Ishikawa (cell line): Measurements from ENCODE around the gene CDC45.

Experiments
- EGR1 ChIP-seq: IDR thresholded peaks from 2 replicates; pipeline ENCODE4 v1.6.1; 2012
- TF ChIP-seq, protein P1 (sequence below): IDR thresholded peaks from 2 replicates; pipeline ENCODE4 v1.6.1; 2012; ENCODE audit warnings: low read depth, mild to moderate bottlenecking

DNA sequence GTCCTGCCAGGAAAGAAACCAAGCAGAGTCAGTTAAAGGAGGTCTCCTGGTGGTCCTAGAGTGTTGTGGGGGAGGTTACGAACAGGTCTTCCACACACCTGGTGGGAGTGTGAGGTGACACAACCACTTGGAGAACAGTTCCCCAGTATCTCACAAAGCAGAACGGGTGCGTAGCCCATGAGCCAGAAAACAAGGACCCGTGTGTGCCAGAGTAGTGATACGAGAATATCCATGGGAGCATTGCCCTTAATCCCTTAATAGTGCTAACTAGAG is 66.2 kb downstream of the CDC45 start:
- TF ChIP-seq, protein P1, sequence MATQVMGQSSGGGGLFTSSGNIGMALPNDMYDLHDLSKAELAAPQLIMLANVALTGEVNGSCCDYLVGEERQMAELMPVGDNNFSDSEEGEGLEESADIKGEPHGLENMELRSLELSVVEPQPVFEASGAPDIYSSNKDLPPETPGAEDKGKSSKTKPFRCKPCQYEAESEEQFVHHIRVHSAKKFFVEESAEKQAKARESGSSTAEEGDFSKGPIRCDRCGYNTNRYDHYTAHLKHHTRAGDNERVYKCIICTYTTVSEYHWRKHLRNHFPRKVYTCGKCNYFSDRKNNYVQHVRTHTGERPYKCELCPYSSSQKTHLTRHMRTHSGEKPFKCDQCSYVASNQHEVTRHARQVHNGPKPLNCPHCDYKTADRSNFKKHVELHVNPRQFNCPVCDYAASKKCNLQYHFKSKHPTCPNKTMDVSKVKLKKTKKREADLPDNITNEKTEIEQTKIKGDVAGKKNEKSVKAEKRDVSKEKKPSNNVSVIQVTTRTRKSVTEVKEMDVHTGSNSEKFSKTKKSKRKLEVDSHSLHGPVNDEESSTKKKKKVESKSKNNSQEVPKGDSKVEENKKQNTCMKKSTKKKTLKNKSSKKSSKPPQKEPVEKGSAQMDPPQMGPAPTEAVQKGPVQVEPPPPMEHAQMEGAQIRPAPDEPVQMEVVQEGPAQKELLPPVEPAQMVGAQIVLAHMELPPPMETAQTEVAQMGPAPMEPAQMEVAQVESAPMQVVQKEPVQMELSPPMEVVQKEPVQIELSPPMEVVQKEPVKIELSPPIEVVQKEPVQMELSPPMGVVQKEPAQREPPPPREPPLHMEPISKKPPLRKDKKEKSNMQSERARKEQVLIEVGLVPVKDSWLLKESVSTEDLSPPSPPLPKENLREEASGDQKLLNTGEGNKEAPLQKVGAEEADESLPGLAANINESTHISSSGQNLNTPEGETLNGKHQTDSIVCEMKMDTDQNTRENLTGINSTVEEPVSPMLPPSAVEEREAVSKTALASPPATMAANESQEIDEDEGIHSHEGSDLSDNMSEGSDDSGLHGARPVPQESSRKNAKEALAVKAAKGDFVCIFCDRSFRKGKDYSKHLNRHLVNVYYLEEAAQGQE: no peak
- no peak for TF ChIP-seq EGR1
